ENCODE results near the gene HBG1. TPM values are rescaled to one million over a fixed set of nuclear protein-coding genes. Genes with fewer than 3 reads are reported as not detected.

The HBG1 gene
- total and polyA plus RNA-seq, 2 donors (not counting 3 experiments of a cell fraction or from before 2014, with no cell fraction given), result 0.72 TPM; not detected in 1

DNA sequence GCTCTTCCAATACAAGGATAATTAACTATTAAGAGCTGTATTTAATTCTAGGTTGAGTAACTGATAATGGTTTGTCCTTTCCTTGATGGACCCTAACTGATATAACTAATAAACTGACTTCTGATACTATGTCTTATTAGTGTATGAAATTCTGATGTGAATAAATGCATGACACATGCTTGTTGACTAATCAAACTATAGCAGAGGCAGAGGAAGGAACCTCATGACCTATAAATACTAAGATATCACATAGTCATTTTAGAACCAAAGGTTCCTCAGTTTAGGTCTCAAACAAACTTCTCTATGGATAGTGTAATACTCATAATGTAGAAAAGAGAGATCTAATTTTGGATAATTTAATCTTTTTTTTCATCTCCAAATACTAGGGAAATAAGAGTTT lies 10.6 kb downstream of the HBG1 start:
- dilution Hi-C loops (cut with MboI; ENCODE audit: extremely low pct_ligation_motif_present, low sequenced_read_pairs), result no loop called here
- intact Hi-C loops (cut with micrococcal nuclease), result no loop called here

DNA sequence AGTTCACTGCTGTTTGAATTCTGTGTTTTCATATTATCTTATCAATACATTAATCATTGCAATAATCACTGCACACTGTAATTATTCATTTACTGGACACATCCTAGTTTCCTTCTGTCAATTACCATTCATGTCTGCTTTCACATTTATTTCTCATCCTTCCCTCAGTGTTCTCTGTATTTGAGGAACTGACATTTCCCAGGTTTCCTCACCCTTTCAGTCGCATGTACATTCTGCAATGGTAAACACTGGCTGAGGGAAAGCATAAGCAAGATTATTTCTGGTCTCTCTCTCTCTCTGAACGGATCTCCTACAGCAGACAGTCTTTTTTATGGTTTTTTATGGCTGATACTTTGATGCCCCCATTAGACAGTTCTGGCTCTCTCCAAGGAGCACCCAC lies 11.2 kb downstream of the HBG1 start:
- FAIRE-seq, result no peak

More for the DNA sequence above, 10.6 kb downstream of the HBG1 start:
- CTCF ChIA-PET, result no interaction called here
- no peak overlapping the region for H2AFZ ChIP-seq (ENCODE audit: low read depth, low read length)
- H3K27ac ChIP-seq (ENCODE audit: insufficient read depth, low read depth, low read length), result no peak overlapping the region
- H3K4me3 ChIP-seq (replicated peaks in 1 of 3; ENCODE audit: insufficient read depth in 1 of 3, low read depth in 1 of 3, low read length in 3 of 3), result no peak overlapping the region
- H3K4me2 ChIP-seq (ENCODE audit: insufficient read depth, low read length), result no peak overlapping the region
- H3K27me3 ChIP-seq (ENCODE audit: control insufficient read depth in 2 of 2, insufficient read depth in 2 of 2, low read length in 2 of 2), result no peaks in the 10 kb centered on the region
- POLR2A ChIA-PET, result no interaction called here
- no peaks in the 10 kb centered on the region for H3K79me2 ChIP-seq (ENCODE audit: control insufficient read depth, insufficient read depth, low read length)
- DNase-seq (ENCODE audit: low read depth, low spot score) (no peak), FAIRE-seq (no peak)
- H4K20me1 ChIP-seq (replicated peaks; ENCODE audit: control insufficient read depth, extremely low read depth, insufficient read depth, low read length), result no peaks in the 10 kb centered on the region
- H3K36me3 ChIP-seq (ENCODE audit: control insufficient read depth in 2 of 2, extremely low read depth in 1 of 2, insufficient read depth in 2 of 2, low read length in 2 of 2), result no peaks in the 10 kb centered on the region
- TF ChIP-seq MYC (IDR thresholded peaks at IDR 0.05; ENCODE audit: low read depth, low read length) (no peak), POLR2A (IDR thresholded peaks at IDR 0.05; ENCODE audit: low read depth, low read length) (no peak), FOS (IDR thresholded peaks at IDR 0.05; ENCODE audit: borderline replicate concordance, insufficient read depth, low read length) (peak; percentile 20), POLR2AphosphoS5 (IDR thresholded peaks at IDR 0.05; ENCODE audit: insufficient read depth, low read depth, low read length) (no peak), EZH2 (IDR thresholded peaks at IDR 0.05; ENCODE audit: borderline replicate concordance, low read depth, low read length, severe bottlenecking) (no peak)
- BruUV-seq (replicated peaks), result no TSS peak
- no peak overlapping the region for H3K9ac ChIP-seq (replicated peaks; ENCODE audit: extremely low read depth, insufficient read depth, low read length)
- no peaks in the 10 kb centered on the region for H3K9me3 ChIP-seq (replicated peaks; ENCODE audit: control insufficient read depth, insufficient read depth, low read length)
- no peaks in the 10 kb centered on the region for H3K4me1 ChIP-seq (ENCODE audit: control insufficient read depth, extremely low read depth, insufficient read depth, low read length)
- no peaks in the 10 kb centered on the region for H3K9me1 ChIP-seq (replicated peaks; ENCODE audit: control insufficient read depth, extremely low read depth, insufficient read depth, low read length)

More for the DNA sequence above, 11.2 kb downstream of the HBG1 start:
- Histone ChIP-seq H3K27ac (ENCODE audit: insufficient read depth, low read depth, low read length) (no peak overlapping the region), H3K36me3 (ENCODE audit: control insufficient read depth in 2 of 2, extremely low read depth in 1 of 2, insufficient read depth in 2 of 2, low read length in 2 of 2) (no peaks in the 10 kb centered on the region), H3K79me2 (ENCODE audit: control insufficient read depth, insufficient read depth, low read length) (no peaks in the 10 kb centered on the region), H3K9ac (replicated peaks; ENCODE audit: extremely low read depth, insufficient read depth, low read length) (no peak overlapping the region), H3K4me1 (ENCODE audit: control insufficient read depth, extremely low read depth, insufficient read depth, low read length) (no peaks in the 10 kb centered on the region), H3K9me3 (replicated peaks; ENCODE audit: control insufficient read depth, insufficient read depth, low read length) (no peaks in the 10 kb centered on the region), H4K20me1 (replicated peaks; ENCODE audit: control insufficient read depth, extremely low read depth, insufficient read depth, low read length) (no peaks in the 10 kb centered on the region), H3K4me2 (ENCODE audit: insufficient read depth, low read length) (no peak overlapping the region), H3K9me1 (replicated peaks; ENCODE audit: control insufficient read depth, extremely low read depth, insufficient read depth, low read length) (no peaks in the 10 kb centered on the region), H2AFZ (ENCODE audit: low read depth, low read length) (no peak overlapping the region), H3K4me3 (replicated peaks in 1 of 3; ENCODE audit: insufficient read depth in 1 of 3, low read depth in 1 of 3, low read length in 3 of 3) (no peak overlapping the region), H3K27me3 (ENCODE audit: control insufficient read depth in 2 of 2, insufficient read depth in 2 of 2, low read length in 2 of 2) (no peaks in the 10 kb centered on the region)
- TF ChIP-seq GATA2 (IDR thresholded peaks at IDR 0.05; ENCODE audit: insufficient read depth, insufficient read length, low read depth, low read length) (no peak), MYC (IDR thresholded peaks at IDR 0.05; ENCODE audit: low read depth, low read length) (no peak), POLR2AphosphoS5 (IDR thresholded peaks at IDR 0.05; ENCODE audit: insufficient read depth, low read depth, low read length) (no peak), JUN (IDR thresholded peaks at IDR 0.05; ENCODE audit: borderline replicate concordance, insufficient read depth, insufficient read length, low read depth) (no peak), FOS (IDR thresholded peaks at IDR 0.05; ENCODE audit: borderline replicate concordance, insufficient read depth, low read length) (no peak)
- TF ChIP-seq, protein P1, sequence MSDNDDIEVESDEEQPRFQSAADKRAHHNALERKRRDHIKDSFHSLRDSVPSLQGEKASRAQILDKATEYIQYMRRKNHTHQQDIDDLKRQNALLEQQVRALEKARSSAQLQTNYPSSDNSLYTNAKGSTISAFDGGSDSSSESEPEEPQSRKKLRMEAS (IDR thresholded peaks at IDR 0.05; ENCODE audit: insufficient read depth, insufficient read length), result no peak
- DNase-seq (ENCODE audit: low read depth, low spot score), result no peak
- ChIA-PET CTCF (no interaction called here), POLR2A (no interaction called here)
- dilution Hi-C loops (cut with MboI; ENCODE audit: extremely low pct_ligation_motif_present, low sequenced_read_pairs), result no loop called here
- intact Hi-C loops (cut with micrococcal nuclease), result no loop called here
- BruUV-seq (replicated peaks), result no TSS peak

Measured in endothelial cell of umbilical vein (primary cell).